ENCODE results near the gene LMF1.

LMF1 gene

GRCh38 chr16:930076-930475 lies 40.7 kb downstream of the LMF1 start:
- no peak for DNase-seq (ENCODE audit: low read depth, low spot score)

- DNase-seq (ENCODE audit: low read depth, low spot score): no peak
These were observed 41.3 kb downstream of the LMF1 start for GRCh38 chr16:929227-930073.

GRCh38 chr16:928526-928925 lies 42.3 kb downstream of the LMF1 start:
- DNase-seq (ENCODE audit: low read depth, low spot score): no peak

GRCh38 chr16:927931-928330 lies 42.9 kb downstream of the LMF1 start:
- DNase-seq (ENCODE audit: low read depth, low spot score): no peak

GRCh38 chr16:927406-927805 lies 43.4 kb downstream of the LMF1 start:
- no peak for DNase-seq (ENCODE audit: low read depth, low spot score)

GRCh38 chr16:926715-927114 lies 44.1 kb downstream of the LMF1 start:
- no peak for DNase-seq (ENCODE audit: low read depth, low spot score)

- DNase-seq (ENCODE audit: low read depth, low spot score): no peak
These were observed 46.0 kb downstream of the LMF1 start for GRCh38 chr16:924806-925205.

- no peak for DNase-seq (ENCODE audit: low read depth, low spot score)
These were observed 46.7 kb downstream of the LMF1 start for GRCh38 chr16:924063-924462.

- DNase-seq (ENCODE audit: low read depth, low spot score): no peak
These were observed 47.6 kb downstream of the LMF1 start for GRCh38 chr16:923184-923583.

GRCh38 chr16:922051-922450 lies 48.7 kb downstream of the LMF1 start:
- no peak for DNase-seq (ENCODE audit: low read depth, low spot score)

GRCh38 chr16:921321-921905 lies 49.4 kb downstream of the LMF1 start:
- no peak for DNase-seq (ENCODE audit: low read depth, low spot score)

- no peak for DNase-seq (ENCODE audit: low read depth, low spot score)
These were observed 50.1 kb downstream of the LMF1 start for GRCh38 chr16:920717-921116.

- peak; percentile 41 for DNase-seq (ENCODE audit: low read depth, low spot score)
These were observed 50.6 kb downstream of the LMF1 start for GRCh38 chr16:920051-920681.

GRCh38 chr16:919658-920050 lies 51.1 kb downstream of the LMF1 start:
- DNase-seq (ENCODE audit: low read depth, low spot score): no peak

- DNase-seq (ENCODE audit: low read depth, low spot score): no peak
These were observed 51.8 kb downstream of the LMF1 start for GRCh38 chr16:918741-919657.

GRCh38 chr16:918068-918467 lies 52.7 kb downstream of the LMF1 start:
- no peak for DNase-seq (ENCODE audit: low read depth, low spot score)

- no peak for DNase-seq (ENCODE audit: low read depth, low spot score)
These were observed 53.2 kb downstream of the LMF1 start for GRCh38 chr16:917591-918061.

- no peak for DNase-seq (ENCODE audit: low read depth, low spot score)
These were observed 54.6 kb downstream of the LMF1 start for GRCh38 chr16:916035-916799.

GRCh38 chr16:915546-915945 lies 55.2 kb downstream of the LMF1 start:
- DNase-seq (ENCODE audit: low read depth, low spot score): no peak

GRCh38 chr16:914440-914839 lies 56.3 kb downstream of the LMF1 start:
- DNase-seq (ENCODE audit: low read depth, low spot score): peak; percentile 9

Measured in astrocyte of the hippocampus (primary cell).